Measurements from ENCODE around the gene CRTC3.

The CRTC3 gene

DNA sequence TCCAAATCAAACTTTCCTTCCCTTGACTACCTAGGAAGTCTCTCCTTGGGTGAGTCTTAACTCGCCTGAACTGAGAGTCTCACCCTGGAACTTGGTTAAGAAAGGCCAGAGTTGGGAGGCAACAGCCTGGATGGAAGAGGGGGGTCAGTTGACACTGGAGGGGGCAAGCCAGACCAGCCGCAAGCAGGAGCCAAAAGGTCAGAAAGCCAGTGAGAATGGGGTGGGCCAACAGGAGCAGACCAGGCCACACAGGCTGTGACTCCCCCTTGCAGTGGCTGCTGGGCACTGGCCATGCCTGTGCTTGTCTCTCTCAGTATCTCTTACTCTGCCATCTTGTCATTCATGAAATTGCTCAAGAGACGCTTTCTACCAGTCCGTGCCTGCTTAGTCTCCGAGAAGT lies 32.9 kb downstream of the CRTC3 start:
- DNase-seq (ENCODE audit: low read depth) = no peak

DNA sequence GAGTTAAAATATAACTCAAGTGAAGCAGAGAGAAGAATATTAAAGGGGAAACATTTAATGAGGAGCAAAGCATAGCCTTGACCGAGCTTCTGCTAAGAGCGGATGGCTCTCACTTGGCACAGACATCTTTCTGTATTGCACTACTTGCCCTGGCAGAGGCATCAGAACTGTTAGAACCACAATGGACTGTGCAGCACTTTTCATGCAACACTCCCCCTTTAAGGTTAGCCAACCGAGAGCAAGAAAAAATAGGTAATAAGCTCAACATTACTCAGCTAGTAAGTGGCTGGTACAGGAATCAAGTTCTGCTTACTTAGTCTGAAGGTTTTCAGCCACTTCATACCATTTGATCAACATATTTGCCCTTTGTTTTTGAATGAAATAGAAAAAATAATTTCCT lies 33.7 kb downstream of the CRTC3 start:
- DNase-seq (ENCODE audit: low read depth) = no peak

DNA sequence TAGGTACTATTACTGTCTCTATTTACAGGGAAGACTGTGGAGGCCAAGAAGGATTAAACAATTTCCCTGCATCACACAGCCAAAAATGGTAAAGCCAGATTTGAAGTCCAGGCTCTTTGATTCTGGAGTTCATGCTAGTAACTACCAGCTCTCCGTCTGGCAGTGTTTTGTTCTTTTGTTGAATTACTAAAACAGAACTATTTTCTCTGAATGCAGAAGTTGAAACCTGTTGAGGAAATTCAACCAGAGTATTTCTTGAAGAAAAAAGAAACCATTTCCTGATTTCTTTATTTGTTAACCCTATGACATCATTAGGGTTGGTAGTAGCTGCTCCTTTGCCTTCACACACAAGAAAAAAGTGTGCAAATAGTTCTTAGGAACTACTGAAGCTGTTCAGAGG lies 34.3 kb downstream of the CRTC3 start:
- no peak for DNase-seq (ENCODE audit: low read depth)

GRCh38 chr15:90564590-90564989 lies 34.9 kb downstream of the CRTC3 start:
- DNase-seq (ENCODE audit: low read depth) = no peak

- DNase-seq (ENCODE audit: low read depth) = no peak
Measured at GRCh38 chr15:90565866-90566265, 36.1 kb downstream of the CRTC3 start.

- DNase-seq (ENCODE audit: low read depth) = no peak
Measured at GRCh38 chr15:90570643-90571042, 40.9 kb downstream of the CRTC3 start.

DNA sequence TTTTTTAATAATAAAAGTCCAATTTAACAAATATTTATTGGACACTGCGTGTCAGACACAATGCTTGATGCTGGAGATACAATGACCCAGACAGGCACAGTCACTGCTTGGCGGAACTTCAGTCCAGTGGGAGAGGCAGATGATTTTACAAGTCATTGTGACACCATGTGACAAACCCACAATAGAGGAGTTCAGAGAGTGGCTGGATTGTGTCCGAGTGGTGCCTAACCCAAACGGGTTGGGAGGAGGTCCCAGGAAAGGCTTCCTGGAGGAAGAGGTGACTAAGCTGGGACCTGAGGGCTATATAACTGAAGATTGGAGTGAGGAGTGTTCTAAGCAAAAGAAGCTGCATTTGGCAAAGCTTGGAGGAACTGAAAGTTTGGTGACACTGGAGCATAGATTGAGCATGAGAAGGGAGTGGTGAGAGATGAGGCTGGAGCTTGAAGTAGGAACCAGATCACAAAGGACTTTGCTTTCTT lies 41.4 kb downstream of the CRTC3 start:
- no peak for DNase-seq (ENCODE audit: low read depth)

- DNase-seq (ENCODE audit: low read depth) = no peak
Measured at GRCh38 chr15:90572893-90573292, 43.2 kb downstream of the CRTC3 start.

DNA sequence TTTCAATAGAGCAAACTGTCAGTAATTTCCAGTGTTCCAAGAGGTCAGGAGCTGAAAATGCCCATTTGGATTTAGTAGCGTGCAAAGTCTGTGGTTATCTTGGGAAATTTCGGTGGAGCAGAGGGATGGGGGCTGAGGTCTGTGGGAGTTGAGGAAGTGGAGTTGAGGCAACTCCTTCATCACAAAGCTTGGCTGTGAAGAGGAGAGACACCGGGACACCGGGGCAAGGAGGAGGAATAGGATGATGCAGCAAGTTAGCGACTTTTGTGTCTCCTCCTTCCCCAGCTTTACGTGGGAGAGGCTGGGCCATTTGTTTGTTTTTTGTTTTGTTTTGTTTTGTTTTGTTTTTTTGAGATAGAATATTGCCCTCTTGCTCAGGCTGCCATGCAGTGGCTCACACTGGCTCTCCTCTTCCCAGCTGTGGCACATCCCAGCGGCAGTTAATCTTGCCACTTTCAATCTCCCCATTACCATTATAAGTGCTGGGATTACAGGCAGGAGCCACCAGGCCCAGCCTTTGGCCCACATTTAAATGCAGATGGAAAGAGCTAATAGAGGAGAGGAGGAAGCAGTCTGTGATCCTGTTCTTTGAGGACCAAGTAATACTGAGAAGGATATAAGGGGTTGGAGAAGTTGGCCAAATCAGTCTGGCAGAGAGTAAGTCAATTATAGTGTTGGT lies 47.1 kb downstream of the CRTC3 start:
- DNase-seq (ENCODE audit: low read depth) = no peak

GRCh38 chr15:90579213-90579612 lies 49.5 kb downstream of the CRTC3 start:
- DNase-seq (ENCODE audit: low read depth) = no peak

DNA sequence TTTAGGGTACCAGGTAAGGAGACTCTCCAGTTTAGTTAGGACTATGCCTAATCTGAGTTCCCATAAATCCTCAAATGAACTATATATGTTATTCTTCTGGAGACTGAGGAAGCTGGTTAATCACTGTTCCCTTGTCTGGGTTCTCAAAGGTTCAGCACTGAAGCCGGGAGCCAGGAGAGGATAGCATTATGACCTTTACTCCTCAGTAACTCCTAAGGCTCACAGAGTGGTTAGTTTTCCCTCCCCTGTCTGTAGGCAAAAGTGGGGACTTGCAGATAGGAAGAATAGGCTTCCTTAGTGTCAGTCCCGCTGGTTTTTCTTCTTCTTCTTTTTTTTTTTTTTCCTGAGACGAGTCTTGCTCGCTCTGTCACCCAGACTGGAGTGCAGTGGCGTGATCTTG lies 50.4 kb downstream of the CRTC3 start:
- no peak for DNase-seq (ENCODE audit: low read depth)

GRCh38 chr15:90580541-90580940 lies 50.8 kb downstream of the CRTC3 start:
- no peak for DNase-seq (ENCODE audit: low read depth)

GRCh38 chr15:90580946-90581345 lies 51.2 kb downstream of the CRTC3 start:
- no peak for DNase-seq (ENCODE audit: low read depth)

GRCh38 chr15:90581771-90582352 lies 52.1 kb downstream of the CRTC3 start:
- no peak for DNase-seq (ENCODE audit: low read depth)

DNA sequence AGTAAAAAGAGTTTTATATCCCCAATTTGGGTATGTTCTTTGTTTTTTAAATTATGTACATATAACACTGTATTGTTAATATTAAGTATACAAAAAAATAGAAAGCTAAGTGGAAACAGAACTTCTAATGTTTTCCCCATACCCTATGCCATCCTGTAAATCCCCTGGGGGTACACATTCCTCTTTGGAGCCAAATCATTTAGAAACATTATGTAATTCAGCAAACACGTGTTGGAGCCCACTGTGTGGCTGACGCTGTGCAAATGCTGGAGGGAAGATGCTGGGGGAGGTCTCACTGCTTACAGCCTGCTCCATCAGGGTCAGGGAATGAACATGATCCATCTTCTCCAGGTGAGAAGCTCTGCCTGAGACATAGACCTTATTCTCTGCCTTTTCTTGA lies 52.8 kb downstream of the CRTC3 start:
- DNase-seq (ENCODE audit: low read depth) = no peak

DNA sequence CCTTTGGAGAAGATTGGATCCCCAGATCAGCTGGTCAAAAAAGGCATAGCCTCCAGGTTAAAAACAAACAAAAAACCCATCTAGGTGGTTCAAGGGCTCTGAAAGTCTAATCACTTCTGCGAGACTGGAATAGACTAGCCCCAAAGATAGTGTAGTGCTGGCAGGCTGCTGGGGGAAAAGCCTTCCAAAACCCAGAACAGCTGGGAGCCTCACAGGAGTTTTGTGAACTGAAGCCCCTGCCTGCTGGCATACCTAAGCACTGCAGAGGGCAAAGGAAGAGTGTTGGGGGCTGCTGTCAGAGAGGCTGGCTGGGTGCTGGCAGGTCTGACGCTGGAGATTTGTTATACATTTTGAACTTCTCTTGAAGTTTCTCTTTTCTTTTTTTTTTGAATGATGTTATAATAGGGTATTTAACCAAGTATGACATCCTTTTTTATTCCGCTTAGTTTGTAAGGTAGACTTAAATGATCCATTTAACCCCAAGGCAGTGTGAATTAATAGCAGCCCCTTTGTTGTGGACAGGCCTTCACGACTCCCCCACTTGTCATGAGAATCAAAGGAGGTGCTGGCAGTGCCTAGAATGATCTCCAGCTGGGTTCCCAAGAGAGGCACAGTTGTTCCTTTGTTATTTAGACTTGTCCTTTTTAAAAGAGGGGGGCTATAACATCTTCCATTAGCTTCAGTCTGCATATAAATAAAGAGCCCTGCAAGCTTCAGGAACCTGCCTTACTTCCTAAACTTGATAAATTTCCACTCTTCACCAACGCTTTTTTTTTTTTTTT lies 53.9 kb downstream of the CRTC3 start:
- no peak for DNase-seq (ENCODE audit: low read depth)

- no peak for DNase-seq (ENCODE audit: low read depth)
Measured at GRCh38 chr15:90584841-90585240, 55.1 kb downstream of the CRTC3 start.

- no peak for DNase-seq (ENCODE audit: low read depth)
Measured at GRCh38 chr15:90585863-90586262, 56.1 kb downstream of the CRTC3 start.

- no peak for DNase-seq (ENCODE audit: low read depth)
Measured at GRCh38 chr15:90586948-90587347, 57.2 kb downstream of the CRTC3 start.

GRCh38 chr15:90588427-90588826 lies 58.7 kb downstream of the CRTC3 start:
- DNase-seq (ENCODE audit: low read depth) = no peak

GRCh38 chr15:90591524-90591923 lies 61.8 kb downstream of the CRTC3 start:
- DNase-seq (ENCODE audit: low read depth) = no peak

DNA sequence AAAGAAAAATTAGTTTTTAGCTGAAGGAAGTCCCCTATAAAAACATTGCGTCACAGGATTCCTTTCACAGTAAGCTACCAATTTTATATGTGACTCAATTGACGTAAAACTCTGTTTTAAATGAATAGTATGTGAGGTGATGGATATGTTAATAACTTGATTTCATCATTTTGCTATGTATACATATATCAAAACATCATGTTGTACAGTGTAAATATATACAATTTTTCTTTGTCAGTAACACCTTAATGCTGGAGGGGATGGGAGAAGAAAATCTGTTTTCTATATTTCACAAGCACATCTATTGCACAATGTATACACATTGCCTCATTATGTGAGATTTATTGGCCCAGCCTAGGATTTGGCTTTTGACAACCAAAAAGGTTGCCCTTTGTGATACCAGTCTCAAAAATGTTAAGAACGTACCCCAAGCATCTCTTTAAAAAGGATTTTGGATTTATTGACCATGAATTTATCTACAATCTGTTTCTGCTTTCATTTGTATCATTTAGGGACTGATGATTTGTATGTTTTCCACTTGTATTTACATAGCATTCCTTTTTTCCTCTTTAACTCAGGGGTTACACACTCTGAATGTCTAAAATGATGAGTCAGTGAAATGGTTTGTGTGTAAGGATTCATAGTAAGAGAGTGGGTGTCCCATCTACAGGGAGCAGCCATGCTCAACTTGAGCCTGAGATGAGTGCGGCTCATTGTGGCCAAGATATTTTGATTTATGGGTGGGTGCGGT lies 62.6 kb downstream of the CRTC3 start:
- DNase-seq (ENCODE audit: low read depth) = no peak

Measured in stimulated activated CD8-positive, alpha-beta memory T cell treated with anti-CD3 and anti-CD28 coated beads, Interleukin-12 subunit alpha, Interleukin-12 subunit beta, amount 100 ng/mL, for 1 hour (primary cell).